GM21576 (cell line): ENCODE measurements around the gene RDH8.

Experiments
- ATAC-seq: cut with Tn5 transposase; IDR thresholded peaks from one replicate; pipeline ENCODE4 v1.9.1; 2021; ENCODE audit warnings: mild to moderate bottlenecking, moderate library complexity; ENCODE audit not compliant: unreplicated experiment

Gene RDH8

GRCh38 chr19:10036601-10037071 lies 23.4 kb downstream of the RDH8 start:
- ATAC-seq, result no peak

- no peak for ATAC-seq
Measured at GRCh38 chr19:10037367-10037766, 24.1 kb downstream of the RDH8 start.

GRCh38 chr19:10037809-10038208 lies 24.5 kb downstream of the RDH8 start:
- ATAC-seq, result no peak

- no peak for ATAC-seq
Measured at GRCh38 chr19:10043286-10043927, 30.1 kb downstream of the RDH8 start.

GRCh38 chr19:10044390-10044789 lies 31.1 kb downstream of the RDH8 start:
- ATAC-seq, result no peak

- ATAC-seq, result no peak
Measured at GRCh38 chr19:10045371-10045770, 32.1 kb downstream of the RDH8 start.

- ATAC-seq, result no peak
Measured at GRCh38 chr19:10049626-10050025, 36.3 kb downstream of the RDH8 start.

- ATAC-seq, result no peak
Measured at GRCh38 chr19:10052602-10053360, 39.5 kb downstream of the RDH8 start.

GRCh38 chr19:10061717-10062310 lies 48.5 kb downstream of the RDH8 start:
- no peak for ATAC-seq

GRCh38 chr19:10068205-10068604 lies 54.9 kb downstream of the RDH8 start:
- ATAC-seq, result no peak

GRCh38 chr19:10069046-10069445 lies 55.8 kb downstream of the RDH8 start:
- no peak for ATAC-seq

- ATAC-seq, result no peak
Measured at GRCh38 chr19:10070730-10071446, 57.6 kb downstream of the RDH8 start.
